Neural crest cell (in vitro differentiated cells): Measurements from ENCODE around the gene AZGP1. TPM values are rescaled to one million over a fixed set of nuclear protein-coding genes. Genes with fewer than 3 reads are reported as not detected.
"Not testable (repeated sequence)": the region's sequence is repeated elsewhere in the genome, so short reads cannot be mapped to it uniquely, and the experiment has no call there.

ENCODE experiments used
- DNase-seq: peaks from one replicate; pipeline ENCODE4 v3.0.0; 2021; ENCODE audit warnings: low read depth, mixed read lengths, low spot score
- H3K27ac Mint-ChIP-seq: one replicate; pipeline ENCODE4 v1.8.0; 2021; ENCODE audit warnings: mild to moderate bottlenecking, mixed read lengths; ENCODE audit not compliant: unreplicated experiment
- H3K27me3 Mint-ChIP-seq: 2 replicates; pipeline ENCODE4 v1.8.0; 2021; ENCODE audit warnings: low read depth, mild to moderate bottlenecking, mixed read lengths
- H3K36me3 Mint-ChIP-seq: 2 replicates; pipeline ENCODE4 v1.8.0; 2021; ENCODE audit warnings: low read depth, mild to moderate bottlenecking, mixed read lengths
- H3K4me1 Mint-ChIP-seq: 2 replicates; pipeline ENCODE4 v1.8.0; 2021; ENCODE audit warnings: mixed read lengths
- H3K4me3 Mint-ChIP-seq: one replicate; pipeline ENCODE4 v1.8.0; 2021; ENCODE audit warnings: mild to moderate bottlenecking, mixed read lengths
- H3K9me3 Mint-ChIP-seq: 2 replicates; pipeline ENCODE4 v1.8.0; 2021; ENCODE audit warnings: mixed read lengths
- CTCF ChIP-seq: fragments of 200-600 bp; sonication (generic); conservative IDR thresholded peaks from 2 replicates; pipeline ENCODE4 v1.5.0; 2021; ENCODE audit warnings: antibody characterized with exemption, mild to moderate bottlenecking
- total RNA-seq: library from RNA; stranded (reverse); gene quantifications from 2 replicates; pipeline ENCODE4 v1.2.1, GENCODE V29; 2021

Gene AZGP1
- total RNA-seq, 1 donor from 2014 or later, result not detected

GRCh38 chr7:100013328-100013676, 37.5 kb upstream of the AZGP1 start:
- H3K27ac Mint-ChIP-seq, result no peak overlapping the region
- H3K4me1 Mint-ChIP-seq, result peaks cover 25% of the 10 kb centered on the region
- H3K36me3 Mint-ChIP-seq, result no peaks in the 10 kb centered on the region
- H3K27me3 Mint-ChIP-seq, result peaks cover 22% of the 10 kb centered on the region
- no peak for DNase-seq
- no peaks in the 10 kb centered on the region for H3K9me3 Mint-ChIP-seq
- no peak overlapping the region for H3K4me3 Mint-ChIP-seq
- TF ChIP-seq CTCF, result no peak

DNA sequence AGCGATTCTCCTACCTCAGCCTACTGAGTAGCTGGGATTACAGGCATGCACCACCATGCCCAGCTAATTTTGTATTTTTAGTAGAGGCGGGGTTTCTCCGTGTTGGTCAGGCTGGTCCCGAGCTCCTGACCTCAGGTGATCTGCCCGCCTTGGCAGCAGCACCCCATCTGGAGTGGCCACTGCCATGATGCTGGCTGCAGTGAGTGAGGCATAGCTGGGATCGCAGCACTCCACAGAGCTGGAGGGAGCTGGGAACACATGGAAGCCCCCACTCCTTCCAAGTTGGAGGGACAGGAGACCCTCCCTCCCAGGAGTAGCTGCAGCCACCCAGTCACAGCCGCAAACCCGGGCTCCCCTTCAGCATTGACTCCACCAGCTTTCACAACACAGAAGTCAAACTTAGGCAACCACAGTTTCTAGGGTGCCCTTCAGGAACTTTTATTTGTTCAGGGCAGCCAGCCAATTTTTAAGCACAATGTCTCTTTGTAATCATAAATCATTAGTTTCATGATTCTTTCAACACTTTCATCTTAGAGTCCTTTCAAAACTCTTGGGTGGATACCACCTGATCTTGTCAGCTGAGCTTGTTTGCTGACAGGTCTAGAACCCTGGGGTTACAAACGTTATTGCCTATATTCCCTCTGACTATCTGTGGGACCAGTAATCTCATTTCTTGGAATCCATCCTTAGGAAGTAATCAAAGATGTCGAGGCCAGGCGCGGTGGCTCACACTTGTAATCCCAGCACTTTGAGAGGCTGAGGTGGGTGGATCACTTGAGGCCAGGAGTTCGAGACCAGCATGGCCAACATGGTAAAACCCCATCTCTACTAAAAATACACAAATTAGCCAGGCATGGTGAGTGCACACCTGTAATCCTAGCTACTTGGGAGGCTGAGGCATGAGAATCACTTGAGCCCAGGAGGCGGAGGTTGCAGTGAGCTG, 36.8 kb upstream of the AZGP1 start:
- H3K36me3 Mint-ChIP-seq, H3K4me3 Mint-ChIP-seq, H3K27ac Mint-ChIP-seq, H3K9me3 Mint-ChIP-seq, DNase-seq: not testable (repeated sequence)
- Mint-ChIP-seq H3K4me1 (peaks cover 19% of the 10 kb centered on the region), H3K27me3 (peaks cover 25% of the 10 kb centered on the region)

GRCh38 chr7:100011516-100011915, 35.7 kb upstream of the AZGP1 start:
- H3K27me3 Mint-ChIP-seq, result peaks cover 25% of the 10 kb centered on the region
- H3K9me3 Mint-ChIP-seq, result no peaks in the 10 kb centered on the region
- no peak for DNase-seq
- no peaks in the 10 kb centered on the region for H3K36me3 Mint-ChIP-seq
- peak overlapping the region; percentile 29 for H3K4me3 Mint-ChIP-seq
- peaks cover 10% of the 10 kb centered on the region for H3K4me1 Mint-ChIP-seq
- no peak for TF ChIP-seq CTCF
- H3K27ac Mint-ChIP-seq, result no peak overlapping the region

DNA sequence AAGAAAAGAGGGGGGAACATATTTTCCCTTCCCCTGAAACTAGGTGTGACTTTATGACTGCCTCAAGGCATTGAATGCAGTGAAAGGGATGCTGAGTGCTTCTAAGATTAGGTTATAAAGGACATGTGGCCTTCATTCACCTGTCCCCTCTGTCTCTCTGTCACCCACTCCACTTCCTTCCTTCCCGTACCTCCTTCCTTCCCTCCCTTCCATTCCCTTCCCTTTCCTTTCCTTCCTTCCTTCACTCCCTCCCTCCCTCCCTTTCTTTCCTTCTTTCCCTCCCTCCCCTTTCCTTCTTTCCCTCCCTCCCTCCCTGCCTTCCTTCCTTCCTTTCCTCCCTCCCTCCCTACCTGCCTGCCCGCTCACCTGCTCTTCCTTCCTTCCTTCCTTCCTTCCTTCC, 35.1 kb upstream of the AZGP1 start:
- no peak overlapping the region for H3K27ac Mint-ChIP-seq
- peaks cover 25% of the 10 kb centered on the region for H3K27me3 Mint-ChIP-seq
- no peaks in the 10 kb centered on the region for H3K36me3 Mint-ChIP-seq
- no peaks in the 10 kb centered on the region for H3K9me3 Mint-ChIP-seq
- no peak for DNase-seq
- TF ChIP-seq CTCF, result no peak
- no peak overlapping the region for H3K4me3 Mint-ChIP-seq
- peaks cover 6% of the 10 kb centered on the region for H3K4me1 Mint-ChIP-seq

DNA sequence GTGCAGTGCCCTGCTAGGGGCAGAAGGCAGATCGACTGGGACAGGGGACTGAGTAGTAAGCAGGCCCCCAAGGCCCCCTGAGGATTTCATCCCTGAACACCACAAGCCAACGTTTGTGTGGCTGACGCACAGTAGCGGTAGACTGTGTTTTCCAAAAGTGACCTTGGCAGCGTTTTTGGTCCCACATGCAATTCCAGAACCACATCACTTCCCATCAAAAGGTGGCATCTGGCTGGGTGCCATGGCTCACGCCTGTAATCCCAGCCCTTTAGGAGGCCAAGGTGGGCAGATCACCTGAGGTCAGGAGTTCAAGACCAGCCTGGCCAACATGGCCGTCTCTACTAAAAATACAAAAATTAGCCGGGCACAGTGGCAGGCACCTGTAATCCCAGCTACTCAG, 34.1 kb upstream of the AZGP1 start:
- not testable (repeated sequence) for DNase-seq, H3K4me3 Mint-ChIP-seq, H3K27ac Mint-ChIP-seq, H3K4me1 Mint-ChIP-seq, H3K36me3 Mint-ChIP-seq, H3K9me3 Mint-ChIP-seq
- H3K27me3 Mint-ChIP-seq, result peaks cover 21% of the 10 kb centered on the region

DNA sequence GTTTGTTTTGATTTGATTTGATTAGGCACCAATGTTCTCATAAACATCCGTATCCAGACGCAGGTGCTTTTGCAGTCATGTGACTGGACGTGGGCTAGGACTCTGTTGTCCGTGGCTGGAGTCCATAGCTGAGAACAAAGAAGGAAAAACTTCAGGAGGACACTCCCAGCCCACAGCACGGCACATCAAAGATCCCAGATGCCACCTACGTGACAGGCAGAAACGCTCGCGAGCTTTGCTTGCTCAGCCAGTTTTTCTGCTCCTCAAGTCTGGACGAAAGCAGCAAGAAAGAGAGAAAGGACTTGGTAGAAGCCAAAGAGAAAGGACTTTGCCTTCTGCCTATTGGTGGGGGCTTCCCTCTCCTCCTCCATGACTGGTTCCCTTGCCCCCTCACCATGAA, 32.7 kb upstream of the AZGP1 start:
- Mint-ChIP-seq H3K9me3 (no peaks in the 10 kb centered on the region), H3K27ac (peak overlapping the region; percentile 75)

More for the DNA sequence above, 32.7 kb upstream of the AZGP1 start:
- no peaks in the 10 kb centered on the region for H3K36me3 Mint-ChIP-seq
- peaks cover 11% of the 10 kb centered on the region for H3K4me1 Mint-ChIP-seq
- DNase-seq, result no peak
- TF ChIP-seq CTCF, result no peak
- H3K4me3 Mint-ChIP-seq, result no peak overlapping the region
- peaks cover 21% of the 10 kb centered on the region for H3K27me3 Mint-ChIP-seq
